ENCODE data around the gene YTHDC2.
A peak's percentile ranks its signal among the peaks of the same experiment; 100 is the strongest.

YTHDC2 gene

GRCh38 chr5:113513384-113514288 is at the start of gene YTHDC2:
Gene YTHDC2 (plus strand): TSS chr5:113513694. CDS start chr5:113513896, 202 bp downstream.
- DNase-seq (ENCODE audit: low spot score): peak; percentile 93

GRCh38 chr5:113474100-113474728 is 39.3 kb upstream of the YTHDC2 start:
- no peak for DNase-seq (ENCODE audit: low spot score)

- no peak for DNase-seq (ENCODE audit: low spot score)
These were observed 34.8 kb upstream of the YTHDC2 start for GRCh38 chr5:113478691-113479090.

DNA sequence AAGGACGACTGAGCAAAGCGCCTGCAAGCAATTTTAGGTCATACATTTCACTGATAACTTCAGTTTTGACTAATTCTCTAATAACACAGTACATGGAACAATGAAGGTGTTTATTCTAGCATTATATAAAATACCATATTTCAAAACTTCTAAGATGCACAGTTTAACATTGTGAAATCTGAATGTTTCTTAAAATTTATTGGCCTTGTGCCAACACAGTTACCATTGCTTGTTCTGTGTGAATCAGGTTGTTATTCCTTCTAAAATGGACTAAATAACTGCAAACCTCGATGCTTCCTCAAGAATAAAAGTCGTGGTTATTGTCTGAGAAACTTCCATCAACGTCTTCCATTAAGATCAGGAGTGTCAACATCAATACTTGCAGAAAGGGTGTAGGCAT is 33.3 kb upstream of the YTHDC2 start:
- DNase-seq (ENCODE audit: low spot score): no peak

GRCh38 chr5:113487416-113487780 is 26.1 kb upstream of the YTHDC2 start:
- DNase-seq (ENCODE audit: low spot score): peak; percentile 33

GRCh38 chr5:113487781-113488644 is 25.5 kb upstream of the YTHDC2 start, which contains the start of gene MCC:
Gene MCC (minus strand): TSS chr5:113488453.
- DNase-seq (ENCODE audit: low spot score): peak; percentile 97

DNA sequence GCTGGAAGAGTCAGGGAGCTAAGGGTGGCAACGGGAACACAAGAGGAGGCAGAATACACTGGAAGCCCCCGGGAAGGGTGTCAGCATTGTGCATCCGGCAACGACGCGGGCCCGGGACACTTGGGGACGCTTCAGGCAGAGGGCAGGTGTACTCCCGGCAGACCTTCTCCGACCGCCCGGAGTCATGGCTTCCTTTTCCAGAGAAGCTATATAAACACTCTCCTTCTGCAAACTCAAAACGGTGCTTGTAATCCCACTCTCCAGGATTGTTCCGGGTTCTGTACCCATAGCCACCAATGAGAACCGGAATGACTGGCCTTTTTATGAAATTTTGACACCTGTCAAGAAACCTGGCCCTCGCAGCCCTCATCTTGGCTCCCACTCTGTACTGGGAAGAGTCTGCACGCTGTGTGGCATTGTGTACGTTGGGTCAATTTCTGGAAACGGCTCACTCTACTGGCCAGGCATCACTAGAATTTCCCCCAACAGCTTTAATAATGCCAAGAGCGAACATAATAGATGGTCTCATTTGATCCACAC is 24.8 kb upstream of the YTHDC2 start:
- no peak for DNase-seq (ENCODE audit: low spot score)

DNA sequence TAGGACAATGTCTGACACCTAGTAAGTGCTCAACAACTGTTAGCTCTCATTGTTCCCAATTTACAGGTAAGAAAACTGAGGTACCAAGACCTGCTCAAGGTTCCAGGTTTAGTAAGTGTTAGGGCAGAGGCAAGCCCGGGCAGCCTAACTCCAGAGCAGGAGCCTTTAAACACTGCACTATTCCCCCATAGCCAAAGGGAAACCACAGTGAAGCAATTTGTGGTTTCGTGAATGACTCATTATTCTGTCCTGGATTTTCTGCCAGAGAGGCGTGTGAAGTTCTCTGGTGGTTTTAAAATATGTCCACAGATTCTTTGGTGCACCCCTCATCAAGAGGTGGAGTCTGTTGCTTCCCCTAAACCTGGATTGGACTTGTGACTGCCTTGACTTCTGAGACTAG is 24.2 kb upstream of the YTHDC2 start:
- DNase-seq (ENCODE audit: low spot score): peak; percentile 90

- no peak for DNase-seq (ENCODE audit: low spot score)
These were observed 23.2 kb upstream of the YTHDC2 start for GRCh38 chr5:113490317-113490716.

GRCh38 chr5:113491022-113491421 is 22.5 kb upstream of the YTHDC2 start:
- DNase-seq (ENCODE audit: low spot score): no peak

DNA sequence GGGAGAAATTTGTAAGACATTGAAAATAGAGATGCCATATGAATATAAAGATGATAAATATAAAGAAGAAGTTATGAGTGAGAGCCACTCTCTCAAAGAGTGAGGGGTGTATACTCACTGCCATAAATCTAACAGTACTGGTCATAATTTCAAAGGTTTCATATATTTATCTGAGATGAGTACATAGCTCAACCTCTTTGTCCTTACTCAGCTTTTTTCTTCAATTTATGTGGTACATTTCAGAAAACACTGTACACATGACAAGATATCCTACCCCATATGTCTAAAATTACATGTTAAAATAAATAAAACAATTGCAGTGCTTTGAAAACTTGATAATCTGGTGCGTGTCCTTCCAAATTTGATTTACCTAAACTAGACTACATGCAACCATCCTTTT is 20.0 kb upstream of the YTHDC2 start:
- DNase-seq (ENCODE audit: low spot score): no peak

GRCh38 chr5:113495422-113495841 is 18.1 kb upstream of the YTHDC2 start:
- DNase-seq (ENCODE audit: low spot score): peak; percentile 14

DNA sequence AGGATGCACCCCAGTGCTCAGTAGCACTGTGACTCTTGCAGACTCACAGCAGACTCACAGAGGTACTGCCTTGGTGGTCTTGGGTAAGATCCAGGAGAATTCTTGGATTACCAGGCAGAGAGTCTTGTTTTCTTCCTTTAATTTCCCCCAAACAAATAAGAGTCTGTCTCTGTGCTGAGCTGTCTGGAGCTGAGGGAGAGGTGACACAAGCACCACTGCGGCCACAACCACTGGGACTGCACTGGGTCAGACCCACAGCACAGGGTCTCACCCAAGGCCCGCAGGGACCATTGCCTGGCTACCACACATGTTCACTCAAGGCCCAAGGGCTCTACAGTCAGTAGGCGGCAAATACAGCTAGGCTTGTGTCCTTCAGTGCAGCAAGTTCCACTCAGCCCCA is 11.4 kb upstream of the YTHDC2 start:
- no peak for DNase-seq (ENCODE audit: low spot score)

DNA sequence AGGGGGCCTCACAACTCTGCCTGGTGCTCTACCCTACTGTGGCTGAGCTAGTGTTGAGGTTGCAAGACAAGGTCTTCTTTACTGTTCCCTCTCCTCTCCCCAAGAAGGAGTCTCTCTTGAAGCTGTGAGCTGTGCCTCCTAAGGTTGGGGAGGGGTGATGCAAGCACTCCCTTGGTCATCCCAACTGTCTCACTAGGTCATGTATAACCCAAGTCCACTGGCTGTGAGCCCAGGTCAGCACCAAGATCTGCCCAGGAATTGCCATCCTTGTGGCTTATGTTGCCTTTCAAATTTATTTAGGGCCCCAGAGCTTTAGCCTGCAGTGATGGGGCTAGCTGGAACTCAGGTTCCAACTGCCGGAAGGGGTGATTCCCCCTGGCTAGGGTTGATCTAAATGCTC is 10.3 kb upstream of the YTHDC2 start:
- no peak for DNase-seq (ENCODE audit: low spot score)

DNA sequence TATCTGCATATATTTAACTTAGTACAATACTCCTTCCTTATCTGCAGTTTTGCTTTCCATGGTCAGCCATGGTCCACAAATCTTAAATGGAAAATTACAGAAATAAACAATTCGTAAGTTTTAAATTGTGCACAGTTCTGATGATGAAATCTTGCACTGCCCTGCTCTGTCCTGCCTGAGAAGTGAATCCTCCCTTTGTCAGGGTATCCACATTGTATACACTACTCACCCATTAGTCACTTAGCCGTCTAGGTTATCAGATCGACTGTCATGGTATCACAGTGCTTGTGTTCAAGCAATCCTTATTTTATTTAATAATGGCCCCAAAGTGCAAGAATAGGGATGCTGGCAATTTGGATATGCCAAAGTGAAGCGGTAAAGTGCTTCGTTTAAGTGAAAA is 8.3 kb upstream of the YTHDC2 start:
- DNase-seq (ENCODE audit: low spot score): no peak

GRCh38 chr5:113507601-113508000 is 5.9 kb upstream of the YTHDC2 start:
- no peak for DNase-seq (ENCODE audit: low spot score)

DNA sequence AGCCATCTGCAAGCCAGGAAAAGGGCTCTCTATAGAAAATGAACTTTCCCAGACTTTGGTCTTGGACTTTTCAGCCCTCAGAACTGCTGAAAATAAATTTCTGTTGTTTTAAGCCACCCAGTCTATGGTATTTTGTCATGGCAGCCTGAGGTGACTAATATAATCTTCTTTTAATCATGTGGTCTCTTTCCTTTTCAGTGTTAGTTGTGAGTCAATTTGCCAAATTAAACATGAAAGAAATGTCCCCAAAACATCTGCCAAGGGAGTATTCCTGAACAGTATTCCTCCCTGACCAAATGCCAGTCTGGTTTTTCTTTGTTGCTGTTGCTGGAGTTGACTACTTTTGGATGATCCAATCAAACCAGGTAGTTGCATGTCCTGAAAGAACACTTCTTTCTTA is 4.7 kb upstream of the YTHDC2 start:
- no peak for DNase-seq (ENCODE audit: low spot score)

- DNase-seq (ENCODE audit: low spot score): peak; percentile 13
These were observed 2.5 kb upstream of the YTHDC2 start for GRCh38 chr5:113510836-113511451.

GRCh38 chr5:113512341-113512740 is 1.2 kb upstream of the YTHDC2 start:
- no peak for DNase-seq (ENCODE audit: low spot score)

DNA sequence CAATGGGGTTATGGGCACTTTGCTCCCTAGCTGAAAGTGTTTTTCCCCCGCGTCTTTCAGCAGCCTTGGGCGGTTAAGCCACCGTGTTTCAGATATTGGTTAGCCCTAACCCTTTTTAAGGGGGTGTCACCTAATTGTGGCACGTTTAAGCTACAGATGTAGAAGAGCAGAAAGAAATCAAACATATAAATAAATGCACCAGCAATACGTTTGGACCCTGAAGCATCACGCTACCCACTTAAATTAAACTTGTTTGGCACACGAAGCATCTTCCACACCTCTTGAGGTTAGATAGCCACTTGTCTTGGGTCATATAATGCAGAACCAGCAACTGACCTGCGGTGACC is 768 bp downstream of the YTHDC2 start:
- DNase-seq (ENCODE audit: low spot score): no peak

- DNase-seq (ENCODE audit: low spot score): no peak
These were observed 5.4 kb downstream of the YTHDC2 start for GRCh38 chr5:113518884-113519283.

DNA sequence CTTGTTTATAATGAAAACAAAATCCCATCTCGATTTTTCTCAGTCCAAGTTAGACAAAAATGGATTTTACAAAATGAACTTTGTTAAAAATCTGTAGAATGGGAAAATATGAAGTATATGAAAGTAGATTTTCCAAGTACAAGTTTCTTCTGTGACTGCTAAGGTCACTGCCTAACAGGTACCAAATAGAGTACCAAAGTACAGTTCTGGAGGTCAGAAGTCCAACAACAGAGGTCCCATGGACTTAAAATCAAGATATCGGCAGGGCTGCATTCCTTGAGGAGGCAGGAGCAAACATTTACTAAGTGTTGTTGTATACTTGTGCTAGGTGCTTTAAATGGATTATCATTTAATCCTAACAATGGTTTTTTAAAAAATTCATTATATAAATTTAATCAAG is 5.9 kb downstream of the YTHDC2 start:
- DNase-seq (ENCODE audit: low spot score): no peak
